C1 segment of cervical spinal cord (tissue), 14 donors: ENCODE results near the gene CCDC57.

Experiments
- DNase-seq, 14 donors: peaks; one replicate each; lab custom pipeline; 2025; lab: John Stamatoyannopoulos, UW

Gene CCDC57

GRCh38 chr17:82126556-82127314, 85.9 kb downstream of the CCDC57 start:
- no peak for DNase-seq

- DNase-seq: no peak
Observed at GRCh38 chr17:82124101-82124500, 88.5 kb downstream of the CCDC57 start.

GRCh38 chr17:82121660-82122629, 90.7 kb downstream of the CCDC57 start:
- no peak for DNase-seq

GRCh38 chr17:82121246-82121645, 91.4 kb downstream of the CCDC57 start:
- DNase-seq: no peak

GRCh38 chr17:82120148-82120547, 92.5 kb downstream of the CCDC57 start:
- DNase-seq: no peak

GRCh38 chr17:82118815-82119380, 93.7 kb downstream of the CCDC57 start:
- DNase-seq: no peak

- DNase-seq: no peak
Observed at GRCh38 chr17:82118168-82118814, 94.4 kb downstream of the CCDC57 start.

GRCh38 chr17:82117139-82118090, 95.2 kb downstream of the CCDC57 start:
- DNase-seq: no peak

- DNase-seq: no peak
Observed at GRCh38 chr17:82116246-82116645, 96.4 kb downstream of the CCDC57 start.

GRCh38 chr17:82114872-82115271, 97.8 kb downstream of the CCDC57 start:
- no peak for DNase-seq

- DNase-seq: no peak
Observed at GRCh38 chr17:82114447-82114846, 98.2 kb downstream of the CCDC57 start.

- DNase-seq: no peak
Observed at GRCh38 chr17:82113941-82114340, 98.7 kb downstream of the CCDC57 start.

- no peak for DNase-seq
Observed at GRCh38 chr17:82113422-82113821, 99.2 kb downstream of the CCDC57 start.

- no peak for DNase-seq
Observed at GRCh38 chr17:82112914-82113311, 99.7 kb downstream of the CCDC57 start.

GRCh38 chr17:82112181-82112913, 100.3 kb downstream of the CCDC57 start:
- DNase-seq: no peak

- no peak for DNase-seq
Observed at GRCh38 chr17:82110298-82110697, 102.3 kb downstream of the CCDC57 start.

- DNase-seq: no peak
Observed at GRCh38 chr17:82108961-82109475, 103.6 kb downstream of the CCDC57 start.

GRCh38 chr17:82108496-82108945, 104.1 kb downstream of the CCDC57 start:
- DNase-seq: no peak

GRCh38 chr17:82108038-82108437, 104.6 kb downstream of the CCDC57 start:
- DNase-seq: no peak
